ENCODE data around the gene MMS19.

GRCh38 chr10:97532935-97533671 lies 34.9 kb upstream of the MMS19 start:
- TF ChIP-seq CTCF (conservative IDR thresholded peaks at IDR 0.05; ENCODE audit: low read length) (no peak), EZH2phosphoT487 (IDR thresholded peaks at IDR 0.05; ENCODE audit: borderline replicate concordance, low read depth, low read length) (no peak)
